SU-DHL-6 (cell line): ENCODE measurements around the gene PMF1.

ENCODE experiments used
- CTCF ChIP-seq: fragments of 200-600 bp; sonication (generic); IDR thresholded peaks from one replicate; pipeline ENCODE4 v1.5.1; 2017; ENCODE audit warnings: antibody characterized with exemption, mild to moderate bottlenecking, low read length, moderate library complexity; ENCODE audit not compliant: insufficient read depth, poor library complexity, severe bottlenecking
- EZH2phosphoT487 ChIP-seq: fragments of 200-600 bp; sonication (generic), shearing (Covaris generic); conservative IDR thresholded peaks from 2 replicates; pipeline ENCODE4 v1.6.1; 2018; ENCODE audit warnings: mild to moderate bottlenecking, antibody characterized with exemption, low read length, moderate library complexity, mixed read lengths

GRCh38 chr1:156257711-156258110 is 44.9 kb downstream of the PMF1 start:
- TF ChIP-seq CTCF: no peak
- no peak for TF ChIP-seq EZH2phosphoT487
